Measurements from ENCODE around the gene VAPA.
"Not testable (repeated sequence)": the region's sequence is repeated elsewhere in the genome, so short reads cannot be mapped to it uniquely, and the experiment has no call there.

Gene VAPA

GRCh38 chr18:9912285-9912684 lies 1.5 kb upstream of the VAPA start:
- in situ Hi-C loops (cut with HindIII; ENCODE audit: low sequenced_read_pairs), result not testable (repeated sequence)

GRCh38 chr18:9913151-9913525 lies 678 bp upstream of the VAPA start:
- in situ Hi-C loops (cut with HindIII; ENCODE audit: low sequenced_read_pairs), result no loop called here

GRCh38 chr18:9914334-9914583 lies 443 bp downstream of the VAPA start:
- in situ Hi-C loops (cut with HindIII; ENCODE audit: low sequenced_read_pairs), result no loop called here

- in situ Hi-C loops (cut with HindIII; ENCODE audit: low sequenced_read_pairs), result no loop called here
Measured at GRCh38 chr18:9914584-9915290, 921 bp downstream of the VAPA start.

- in situ Hi-C loops (cut with HindIII; ENCODE audit: low sequenced_read_pairs), result no loop called here
Measured at GRCh38 chr18:9915291-9916076, 1.7 kb downstream of the VAPA start.

- in situ Hi-C loops (cut with HindIII; ENCODE audit: low sequenced_read_pairs), result no loop called here
Measured at GRCh38 chr18:9916077-9916639, 2.3 kb downstream of the VAPA start.

GRCh38 chr18:9916808-9917207 lies 3.0 kb downstream of the VAPA start:
- in situ Hi-C loops (cut with HindIII; ENCODE audit: low sequenced_read_pairs), result no loop called here

GRCh38 chr18:9918016-9918680 lies 4.3 kb downstream of the VAPA start:
- in situ Hi-C loops (cut with HindIII; ENCODE audit: low sequenced_read_pairs), result no loop called here

GRCh38 chr18:9919564-9920232 lies 5.9 kb downstream of the VAPA start:
- in situ Hi-C loops (cut with HindIII; ENCODE audit: low sequenced_read_pairs), result no loop called here

GRCh38 chr18:9922592-9923311 lies 8.9 kb downstream of the VAPA start:
- in situ Hi-C loops (cut with HindIII; ENCODE audit: low sequenced_read_pairs), result no loop called here

- in situ Hi-C loops (cut with HindIII; ENCODE audit: low sequenced_read_pairs), result no loop called here
Measured at GRCh38 chr18:9924371-9924943, 10.6 kb downstream of the VAPA start.

- in situ Hi-C loops (cut with HindIII; ENCODE audit: low sequenced_read_pairs), result no loop called here
Measured at GRCh38 chr18:9925369-9925768, 11.6 kb downstream of the VAPA start.

GRCh38 chr18:9925795-9926194 lies 12.0 kb downstream of the VAPA start:
- in situ Hi-C loops (cut with HindIII; ENCODE audit: low sequenced_read_pairs), result no loop called here

- in situ Hi-C loops (cut with HindIII; ENCODE audit: low sequenced_read_pairs), result no loop called here
Measured at GRCh38 chr18:9926223-9926894, 12.5 kb downstream of the VAPA start.

- in situ Hi-C loops (cut with HindIII; ENCODE audit: low sequenced_read_pairs), result no loop called here
Measured at GRCh38 chr18:9926977-9927376, 13.2 kb downstream of the VAPA start.

- in situ Hi-C loops (cut with HindIII; ENCODE audit: low sequenced_read_pairs), result no loop called here
Measured at GRCh38 chr18:9927392-9928063, 13.7 kb downstream of the VAPA start.

GRCh38 chr18:9928646-9929259 lies 14.9 kb downstream of the VAPA start:
- in situ Hi-C loops (cut with HindIII; ENCODE audit: low sequenced_read_pairs), result no loop called here

- in situ Hi-C loops (cut with HindIII; ENCODE audit: low sequenced_read_pairs), result no loop called here
Measured at GRCh38 chr18:9930299-9930884, 16.6 kb downstream of the VAPA start.

All from DLD1 (cell line).